ENCODE results near the gene UBE2C.

- TF ChIP-seq CTCF (IDR thresholded peaks at IDR 0.05; ENCODE audit: low read length) = no peak
- no peak for TF ChIP-seq EZH2 (optimal IDR thresholded peaks at IDR 0.05; ENCODE audit: low read depth, low read length)
These were observed 54.0 kb downstream of the UBE2C start for GRCh38 chr20:45866454-45866853.

Data from MM.1S (cell line).